DND-41 (cell line): Measurements from ENCODE around the gene DHRS3.

ENCODE experiments used
- ATAC-seq: fragments of 200-7000 bp; cut with Tn5 transposase; 3 replicates; pipeline ENCODE4 v1.9.1; 2021; ENCODE audit warnings: low read depth; ENCODE audit not compliant: insufficient read depth
- DNase-seq: peaks from one replicate; pipeline ENCODE4 v3.0.0-alpha.2; 2020
- H2AFZ ChIP-seq: 2 replicates; pipeline ENCODE4 v1.6.0; 2012; ENCODE audit warnings: low read depth, low read length
- H3K27ac ChIP-seq: 2 replicates; pipeline ENCODE4 v1.5.1; 2012; ENCODE audit warnings: low read length, inconsistent platforms
- H3K27me3 ChIP-seq: fragments of 200-600 bp; sonication (generic); 2 replicates; pipeline ENCODE4 v1.6.0; 2012; ENCODE audit warnings: low read length, mild to moderate bottlenecking, inconsistent platforms; ENCODE audit not compliant: insufficient read depth, poor library complexity
- H3K36me3 ChIP-seq: 2 replicates; pipeline ENCODE4 v1.5.1; 2012; ENCODE audit warnings: low read length, inconsistent platforms; ENCODE audit not compliant: insufficient read depth
- H3K4me1 ChIP-seq: 2 replicates; pipeline ENCODE4 v1.5.1; 2012; ENCODE audit warnings: mild to moderate bottlenecking, low read length; ENCODE audit not compliant: insufficient read depth
- H3K4me2 ChIP-seq: 2 replicates; pipeline ENCODE4 v1.6.0; 2012; ENCODE audit warnings: mild to moderate bottlenecking, moderate library complexity, low read length, inconsistent platforms; ENCODE audit not compliant: insufficient read depth
- H3K4me3 ChIP-seq, 2 experiments: fragments of 200-600 bp in 1 of 2; shearing (Covaris generic) in 1 of 2; 2 replicates each; pipeline ENCODE4 v1.5.1; 2012 to 2016; ENCODE audit warnings: inconsistent platforms in 2 of 2, low read length in 2 of 2, mild to moderate bottlenecking in 2 of 2, low read depth in 1 of 2, moderate library complexity in 1 of 2
- H3K79me2 ChIP-seq: 2 replicates; pipeline ENCODE4 v1.6.0; 2012; ENCODE audit warnings: low read length, inconsistent platforms; ENCODE audit not compliant: insufficient read depth
- H3K9ac ChIP-seq: 2 replicates; pipeline ENCODE4 v1.6.0; 2012; ENCODE audit warnings: low read depth, mild to moderate bottlenecking, inconsistent platforms, low read length, moderate library complexity
- H3K9me3 ChIP-seq: 2 replicates; pipeline ENCODE4 v1.5.1; 2012; ENCODE audit warnings: low read length, moderate library complexity, mild to moderate bottlenecking, inconsistent platforms; ENCODE audit not compliant: insufficient read depth, severe bottlenecking
- H4K20me1 ChIP-seq: 2 replicates; pipeline ENCODE4 v1.6.0; 2012; ENCODE audit warnings: low read length; ENCODE audit not compliant: insufficient read depth
- EZH2 ChIP-seq: IDR thresholded peaks from 3 replicates; pipeline ENCODE4 v1.6.1; 2012; ENCODE audit warnings: borderline replicate concordance, low read depth, mild to moderate bottlenecking, moderate library complexity, low read length, inconsistent platforms; ENCODE audit not compliant: severe bottlenecking
- TF ChIP-seq, protein P1 (sequence below): IDR thresholded peaks from 2 replicates; pipeline ENCODE4 v1.5.1; 2012; ENCODE audit warnings: borderline replicate concordance, low read length, moderate library complexity, mild to moderate bottlenecking; ENCODE audit not compliant: poor library complexity, severe bottlenecking; ENCODE audit errors: extremely low read depth

Gene DHRS3

DNA sequence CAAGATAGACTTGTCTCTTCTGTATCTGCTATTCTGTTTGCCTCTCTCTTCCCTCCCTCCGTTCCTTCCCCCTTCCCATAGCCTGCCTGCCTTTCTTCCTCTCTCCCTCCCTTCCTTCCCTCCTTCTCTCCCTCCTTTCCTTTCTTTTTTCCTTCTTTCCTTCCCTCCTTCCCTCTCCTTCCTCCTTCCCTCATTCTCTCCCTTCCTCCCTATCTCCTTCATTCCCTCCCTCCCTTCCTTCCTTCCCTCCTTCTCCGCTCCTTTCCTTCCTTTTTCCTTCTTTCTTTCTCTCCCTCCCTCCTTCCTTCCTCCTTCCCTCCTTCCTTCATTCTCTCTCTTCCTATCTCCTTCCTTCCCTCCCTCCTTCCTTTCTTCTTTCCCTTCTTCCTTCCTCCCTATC is 26.8 kb upstream of the DHRS3 start:
- no peak overlapping the region for H2AFZ ChIP-seq
- H3K9ac ChIP-seq = no peak overlapping the region
- H3K79me2 ChIP-seq = no peaks in the 10 kb centered on the region
- no peaks in the 10 kb centered on the region for H3K36me3 ChIP-seq
- DNase-seq (no peak), ATAC-seq (no peak)
- H3K27me3 ChIP-seq = no peaks in the 10 kb centered on the region
- H4K20me1 ChIP-seq = no peaks in the 10 kb centered on the region
- H3K4me3 ChIP-seq = no peak overlapping the region
- H3K9me3 ChIP-seq = peaks cover 14% of the 10 kb centered on the region
- H3K4me1 ChIP-seq = no peaks in the 10 kb centered on the region
- H3K4me2 ChIP-seq = no peak overlapping the region
- TF ChIP-seq, protein P1, sequence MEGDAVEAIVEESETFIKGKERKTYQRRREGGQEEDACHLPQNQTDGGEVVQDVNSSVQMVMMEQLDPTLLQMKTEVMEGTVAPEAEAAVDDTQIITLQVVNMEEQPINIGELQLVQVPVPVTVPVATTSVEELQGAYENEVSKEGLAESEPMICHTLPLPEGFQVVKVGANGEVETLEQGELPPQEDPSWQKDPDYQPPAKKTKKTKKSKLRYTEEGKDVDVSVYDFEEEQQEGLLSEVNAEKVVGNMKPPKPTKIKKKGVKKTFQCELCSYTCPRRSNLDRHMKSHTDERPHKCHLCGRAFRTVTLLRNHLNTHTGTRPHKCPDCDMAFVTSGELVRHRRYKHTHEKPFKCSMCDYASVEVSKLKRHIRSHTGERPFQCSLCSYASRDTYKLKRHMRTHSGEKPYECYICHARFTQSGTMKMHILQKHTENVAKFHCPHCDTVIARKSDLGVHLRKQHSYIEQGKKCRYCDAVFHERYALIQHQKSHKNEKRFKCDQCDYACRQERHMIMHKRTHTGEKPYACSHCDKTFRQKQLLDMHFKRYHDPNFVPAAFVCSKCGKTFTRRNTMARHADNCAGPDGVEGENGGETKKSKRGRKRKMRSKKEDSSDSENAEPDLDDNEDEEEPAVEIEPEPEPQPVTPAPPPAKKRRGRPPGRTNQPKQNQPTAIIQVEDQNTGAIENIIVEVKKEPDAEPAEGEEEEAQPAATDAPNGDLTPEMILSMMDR = no peak
- no peak for TF ChIP-seq EZH2
- no peak overlapping the region for H3K27ac ChIP-seq

DNA sequence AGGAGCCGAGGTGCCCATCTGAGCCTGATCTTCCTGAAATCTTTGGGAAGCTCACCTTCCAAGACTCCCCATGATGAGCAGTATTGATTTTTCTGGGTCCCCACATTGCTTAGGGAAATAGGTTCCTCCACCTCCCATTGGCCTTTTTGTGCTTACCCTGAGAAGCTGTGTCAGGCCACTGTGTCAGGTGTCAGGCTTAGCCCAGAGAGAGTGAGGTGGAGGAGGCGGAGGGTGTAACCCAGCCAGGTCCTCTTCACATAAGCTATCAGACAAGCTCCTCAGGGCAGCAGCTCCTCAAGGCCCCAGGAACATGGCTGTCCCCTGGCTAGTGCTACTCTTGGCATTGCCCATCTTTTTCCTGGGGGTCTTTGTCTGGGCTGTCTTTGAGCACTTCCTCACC is 26.2 kb upstream of the DHRS3 start:
- no peaks in the 10 kb centered on the region for H3K4me1 ChIP-seq
- H3K79me2 ChIP-seq = no peaks in the 10 kb centered on the region
- peaks cover 20% of the 10 kb centered on the region for H3K9me3 ChIP-seq
- no peak overlapping the region for H3K4me2 ChIP-seq
- ATAC-seq (no peak), DNase-seq (no peak)
- H3K4me3 ChIP-seq = no peak overlapping the region
- no peaks in the 10 kb centered on the region for H3K27me3 ChIP-seq
- H3K9ac ChIP-seq = no peak overlapping the region
- TF ChIP-seq, protein P1 = no peak
- no peak for TF ChIP-seq EZH2
- H3K27ac ChIP-seq = no peak overlapping the region
- H2AFZ ChIP-seq = no peak overlapping the region
- H3K36me3 ChIP-seq = no peaks in the 10 kb centered on the region
- H4K20me1 ChIP-seq = no peaks in the 10 kb centered on the region

DNA sequence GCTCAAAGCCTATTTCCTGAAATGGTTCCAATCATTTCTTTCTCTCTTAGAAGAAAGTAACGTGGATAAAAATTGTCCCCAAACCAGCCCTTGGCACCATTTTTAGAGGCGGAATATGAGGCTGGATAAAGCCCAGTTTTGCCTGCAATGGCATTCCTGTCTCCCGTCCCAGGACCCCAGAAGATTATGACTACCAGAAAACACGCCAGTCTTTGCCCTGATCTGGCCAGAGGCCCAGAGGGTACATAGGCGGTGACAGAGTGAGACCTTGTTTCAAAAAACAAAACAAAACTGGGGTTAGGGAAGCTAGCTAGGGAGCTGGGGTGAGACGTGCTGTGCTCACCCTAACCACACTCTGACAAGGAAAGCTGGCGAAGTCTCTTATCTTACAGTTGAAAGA is 25.8 kb upstream of the DHRS3 start, which contains the start of gene AADACL4:
Gene AADACL4 (plus strand): TSS at position 301 of the 400 bp plus-strand sequence. CDS start 462 bp downstream, outside the sequence.
- Histone ChIP-seq H3K4me3 (no peak within 1 kb of the TSS), H4K20me1 (no peaks in the 10 kb centered on the region), H3K4me2 (no peak within 1 kb of the TSS), H2AFZ (no peak within 1 kb of the TSS), H3K79me2 (no peaks in the 10 kb centered on the region), H3K4me1 (no peaks in the 10 kb centered on the region), H3K27me3 (no peaks in the 10 kb centered on the region), H3K9me3 (peaks cover 24% of the 10 kb centered on the region), H3K36me3 (no peaks in the 10 kb centered on the region), H3K9ac (no peak within 1 kb of the TSS), H3K27ac (no peak within 1 kb of the TSS)
- DNase-seq (no peak), ATAC-seq (no peak)
- TF ChIP-seq EZH2 = no peak
- TF ChIP-seq, protein P1 = no peak

DNA sequence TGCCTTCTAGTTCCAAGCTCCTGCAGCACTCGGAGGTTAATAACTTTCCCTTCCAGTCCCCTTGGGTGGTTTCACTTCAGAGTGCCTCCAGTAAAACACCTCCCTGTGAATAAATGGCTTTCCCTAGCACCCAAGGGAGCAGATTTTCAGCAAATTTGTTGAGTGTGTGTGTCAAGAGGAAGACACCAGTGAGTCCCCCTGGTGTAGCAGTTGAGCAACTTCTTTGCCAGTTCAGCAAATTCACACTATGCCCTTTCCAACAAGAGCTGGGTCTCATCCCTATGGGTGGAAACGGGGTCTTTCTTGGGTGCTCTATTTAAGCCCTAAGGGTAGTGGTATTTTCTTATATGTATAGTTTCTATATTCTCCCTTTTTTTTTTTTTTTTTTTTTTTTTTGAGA is 25.1 kb upstream of the DHRS3 start:
- peaks cover 26% of the 10 kb centered on the region for H3K9me3 ChIP-seq

More for the DNA sequence above, 25.1 kb upstream of the DHRS3 start:
- H4K20me1 ChIP-seq = no peaks in the 10 kb centered on the region
- no peak overlapping the region for H3K27ac ChIP-seq
- H3K4me3 ChIP-seq = no peak overlapping the region
- no peak overlapping the region for H3K4me2 ChIP-seq
- H2AFZ ChIP-seq = no peak overlapping the region
- no peaks in the 10 kb centered on the region for H3K27me3 ChIP-seq
- no peaks in the 10 kb centered on the region for H3K79me2 ChIP-seq
- DNase-seq (no peak), ATAC-seq (no peak)
- H3K9ac ChIP-seq = no peak overlapping the region
- no peaks in the 10 kb centered on the region for H3K4me1 ChIP-seq
- H3K36me3 ChIP-seq = no peaks in the 10 kb centered on the region
- TF ChIP-seq EZH2 = no peak
- TF ChIP-seq, protein P1 = no peak
